GM13976 (cell line): ENCODE data around the gene TNRC6C.

ENCODE experiments used
- DNase-seq: peaks from one replicate; pipeline ENCODE4 v3.0.0; 2012; ENCODE audit warnings: low spot score
- in situ Hi-C: fragments of 300-500 bp; cut with MboI; formaldehyde crosslinking; loops from one replicate; pipeline ENCODE4 v1.12.0; 2022; ENCODE audit warnings: low sequenced_read_pairs, mixed read lengths, inconsistent platforms; ENCODE audit not compliant: unreplicated experiment
- TF ChIP-seq, protein P1 (sequence below): IDR thresholded peaks from 2 replicates; pipeline ENCODE4 v1.5.1; 2012; ENCODE audit warnings: borderline replicate concordance, mild to moderate bottlenecking; ENCODE audit not compliant: insufficient read depth; ENCODE audit errors: extremely low read depth, missing control alignments, control extremely low read depth

TNRC6C gene

DNA sequence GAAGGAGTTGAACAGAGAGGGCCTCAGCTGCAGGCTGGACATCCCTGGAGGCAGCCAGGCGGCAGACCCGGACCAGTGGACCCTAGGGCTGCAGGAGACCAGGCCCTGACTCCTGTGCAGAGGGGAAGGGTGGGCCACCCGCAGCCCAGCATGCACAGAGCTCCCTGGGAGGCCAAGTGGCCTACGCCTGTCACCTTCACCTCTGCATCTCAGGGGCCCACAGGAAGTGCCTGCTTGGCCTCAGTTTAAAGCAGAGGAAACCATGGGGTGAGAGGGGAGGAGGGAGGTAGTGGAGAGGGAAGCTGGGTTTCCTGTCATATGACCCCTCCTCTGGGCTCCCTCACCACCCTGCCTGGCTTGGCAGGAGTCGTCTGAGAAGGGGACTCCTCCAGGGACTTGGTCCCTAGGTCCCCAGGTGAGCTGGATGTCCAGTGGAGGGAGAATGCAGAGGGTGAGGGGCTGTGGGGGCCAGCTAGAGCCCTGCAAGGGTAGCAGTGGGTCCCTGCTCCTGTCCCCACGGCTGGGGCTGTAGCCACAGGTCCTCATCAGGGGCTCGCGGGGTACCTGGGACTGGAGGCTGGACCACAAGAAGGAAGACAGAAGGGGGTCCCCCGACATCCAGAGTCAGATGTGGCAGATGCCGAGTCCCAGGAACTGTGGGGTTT lies 172.1 kb downstream of the TNRC6C start, which contains the start of gene TMC8:
TSS of gene TMC8 (plus strand) at position 335 of the 665 bp plus-strand sequence. CDS start 818 bp downstream, outside the sequence.
- in situ Hi-C loops, result no loop called here
- DNase-seq, result no peak

DNA sequence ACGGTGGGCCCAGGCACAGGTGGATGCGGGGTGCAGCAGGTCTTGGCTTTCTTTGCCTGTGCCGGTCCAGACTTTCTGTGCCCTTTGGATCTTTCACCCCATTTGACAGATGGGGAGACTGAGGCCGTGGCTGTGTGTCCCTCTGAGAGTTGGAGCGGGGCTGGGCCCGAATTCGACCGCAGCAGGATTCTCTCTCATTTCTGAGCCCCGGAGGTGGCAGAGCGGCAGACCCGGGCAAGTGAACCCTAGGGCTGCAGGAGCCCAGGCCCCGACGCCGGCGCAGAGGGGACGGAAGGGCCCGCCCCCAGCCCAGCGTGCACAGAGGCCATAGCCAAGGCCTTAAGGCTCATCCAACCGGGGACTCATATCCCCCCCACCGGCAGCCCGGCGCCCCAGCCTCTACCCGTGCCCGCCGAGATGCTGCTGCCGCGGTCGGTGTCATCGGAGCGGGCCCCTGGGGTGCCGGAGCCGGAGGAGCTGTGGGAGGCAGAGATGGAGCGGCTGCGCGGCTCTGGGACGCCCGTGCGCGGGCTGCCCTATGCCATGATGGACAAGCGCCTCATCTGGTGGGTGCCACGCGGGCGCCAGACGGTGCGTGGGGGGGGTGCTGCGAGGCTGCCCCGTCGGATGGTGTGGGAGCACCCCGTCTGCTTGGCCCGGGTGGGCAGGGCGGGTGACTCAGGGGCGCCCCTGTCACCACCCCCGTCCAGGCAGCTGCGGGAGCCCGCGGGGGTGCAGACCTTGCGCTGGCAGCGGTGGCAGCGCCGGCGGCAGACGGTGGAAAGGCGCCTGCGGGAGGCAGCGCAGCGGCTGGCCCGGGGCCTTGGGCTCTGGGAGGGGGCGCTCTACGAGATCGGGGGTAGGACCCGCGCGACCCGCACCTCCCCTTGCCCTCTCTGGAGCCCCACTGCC lies 172.9 kb downstream of the TNRC6C start:
- TF ChIP-seq, protein P1, sequence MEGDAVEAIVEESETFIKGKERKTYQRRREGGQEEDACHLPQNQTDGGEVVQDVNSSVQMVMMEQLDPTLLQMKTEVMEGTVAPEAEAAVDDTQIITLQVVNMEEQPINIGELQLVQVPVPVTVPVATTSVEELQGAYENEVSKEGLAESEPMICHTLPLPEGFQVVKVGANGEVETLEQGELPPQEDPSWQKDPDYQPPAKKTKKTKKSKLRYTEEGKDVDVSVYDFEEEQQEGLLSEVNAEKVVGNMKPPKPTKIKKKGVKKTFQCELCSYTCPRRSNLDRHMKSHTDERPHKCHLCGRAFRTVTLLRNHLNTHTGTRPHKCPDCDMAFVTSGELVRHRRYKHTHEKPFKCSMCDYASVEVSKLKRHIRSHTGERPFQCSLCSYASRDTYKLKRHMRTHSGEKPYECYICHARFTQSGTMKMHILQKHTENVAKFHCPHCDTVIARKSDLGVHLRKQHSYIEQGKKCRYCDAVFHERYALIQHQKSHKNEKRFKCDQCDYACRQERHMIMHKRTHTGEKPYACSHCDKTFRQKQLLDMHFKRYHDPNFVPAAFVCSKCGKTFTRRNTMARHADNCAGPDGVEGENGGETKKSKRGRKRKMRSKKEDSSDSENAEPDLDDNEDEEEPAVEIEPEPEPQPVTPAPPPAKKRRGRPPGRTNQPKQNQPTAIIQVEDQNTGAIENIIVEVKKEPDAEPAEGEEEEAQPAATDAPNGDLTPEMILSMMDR, result no peak
- no peak for DNase-seq
- in situ Hi-C loops, result no loop called here

More for the DNA sequence above, 172.1 kb downstream of the TNRC6C start, which contains the start of gene TMC8:
- TF ChIP-seq, protein P1, result no peak

DNA sequence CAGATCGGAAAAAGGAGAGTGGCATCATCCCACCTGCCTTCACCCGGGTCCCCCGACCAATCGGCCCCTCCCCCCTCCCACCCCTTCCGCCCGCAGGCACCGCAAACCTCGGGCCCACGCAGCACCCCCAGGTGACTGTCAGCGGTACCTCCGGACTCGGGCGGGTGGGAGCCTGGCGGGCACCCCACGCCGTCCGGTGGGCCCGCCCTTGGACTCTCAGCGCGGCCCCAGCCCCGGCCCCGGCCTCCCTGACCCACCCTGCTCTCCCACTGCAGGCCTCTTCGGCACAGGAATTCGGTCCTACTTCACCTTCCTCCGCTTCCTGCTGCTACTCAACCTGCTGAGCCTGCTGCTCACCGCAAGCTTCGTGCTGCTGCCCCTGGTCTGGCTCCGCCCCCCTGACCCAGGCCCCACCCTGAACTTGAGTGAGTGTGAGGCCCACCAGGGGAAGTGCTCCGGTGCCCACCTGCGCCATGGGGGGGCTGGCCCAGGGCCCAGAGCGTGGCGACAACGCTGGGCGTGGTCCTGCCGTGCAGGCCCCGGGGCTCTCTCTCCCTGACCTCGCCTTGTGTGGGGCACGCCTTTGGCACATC lies 173.7 kb downstream of the TNRC6C start:
- TF ChIP-seq, protein P1, result no peak
- in situ Hi-C loops, result no loop called here
- no peak for DNase-seq

DNA sequence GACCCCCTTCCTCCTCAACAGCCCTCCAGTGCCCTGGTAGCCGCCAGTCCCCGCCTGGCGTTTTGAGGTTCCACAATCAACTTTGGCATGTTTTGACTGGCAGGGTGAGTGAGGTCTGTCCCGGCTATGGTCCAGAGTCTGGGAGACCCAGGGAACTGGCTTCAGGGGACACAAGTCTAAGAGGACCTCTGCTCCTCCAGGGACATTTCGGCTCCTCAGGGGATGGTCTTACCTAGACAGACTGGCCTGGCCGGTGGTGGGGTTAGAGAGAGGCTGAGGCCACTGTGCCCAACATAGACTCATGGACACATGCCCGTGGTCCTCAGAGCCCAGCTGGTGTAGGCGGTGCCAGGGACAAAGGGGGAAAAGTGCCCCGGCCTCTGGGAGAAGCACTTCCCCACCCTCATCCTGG lies 174.3 kb downstream of the TNRC6C start:
- TF ChIP-seq, protein P1, result no peak
- DNase-seq, result no peak
- in situ Hi-C loops, result no loop called here

DNA sequence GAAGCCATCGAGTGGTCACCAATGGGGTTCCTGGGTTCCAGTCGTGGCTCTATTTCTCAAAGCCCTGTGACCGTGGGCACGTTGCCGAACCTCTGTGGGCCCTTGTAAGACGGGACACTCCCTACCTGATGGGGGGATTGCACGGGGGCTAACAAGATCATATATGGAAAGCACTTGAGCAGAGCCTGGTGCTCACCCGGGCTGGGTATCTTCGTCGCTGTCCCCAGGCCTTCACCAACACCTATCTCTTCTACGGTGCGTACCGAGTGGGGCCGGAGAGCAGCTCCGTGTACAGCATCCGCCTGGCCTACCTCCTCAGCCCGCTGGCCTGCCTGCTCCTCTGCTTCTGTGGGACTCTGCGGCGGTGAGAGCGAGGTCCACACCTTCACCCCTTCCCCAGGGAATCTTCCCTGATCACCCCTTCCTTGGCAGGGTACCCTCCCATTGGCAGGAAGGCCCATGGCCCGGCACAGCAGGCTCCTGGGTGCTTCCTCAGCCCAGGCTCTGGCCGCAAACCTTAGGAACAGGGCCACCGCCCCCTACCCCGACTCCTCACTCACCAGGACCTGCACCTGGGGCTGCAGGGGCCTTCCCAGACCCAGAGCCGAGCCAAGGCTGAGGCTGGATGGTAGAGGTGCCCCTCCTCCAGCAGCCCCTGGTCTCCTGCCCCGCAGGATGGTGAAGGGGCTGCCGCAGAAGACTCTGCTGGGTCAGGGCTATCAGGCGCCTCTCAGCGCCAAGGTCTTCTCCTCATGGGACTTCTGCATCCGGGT lies 174.9 kb downstream of the TNRC6C start:
- in situ Hi-C loops, result no loop called here
- TF ChIP-seq, protein P1, result no peak
- DNase-seq, result no peak
